ENCODE data around the gene LSP1.

Gene LSP1

GRCh38 chr11:1938343-1939005 is 85.6 kb downstream of the LSP1 start:
- no peak for DNase-seq

- no peak for DNase-seq
Observed at GRCh38 chr11:1939006-1939625, 86.2 kb downstream of the LSP1 start.

DNA sequence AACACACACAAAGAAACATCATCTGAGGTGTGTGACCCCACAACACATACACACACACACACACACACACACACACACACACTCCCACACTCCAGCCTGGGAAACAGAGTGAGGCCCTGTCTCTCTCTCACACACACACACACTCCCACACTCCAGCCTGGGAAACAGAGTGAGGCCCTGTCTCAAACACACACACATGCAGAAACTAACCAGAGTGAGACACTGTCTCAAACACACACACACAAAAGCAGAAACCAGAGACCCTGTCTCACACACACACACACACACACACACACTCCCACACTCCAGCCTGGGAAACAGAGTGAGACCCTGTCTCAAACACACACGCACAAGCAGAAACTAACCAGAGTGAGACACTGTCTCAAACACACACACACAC is 86.9 kb downstream of the LSP1 start:
- DNase-seq = peak in 4 of 56 donors; percentile 6 to 23 (median 12)
